Vagina (tissue), 2 donors: ENCODE results near the gene RAB37. TPM values are rescaled to one million over a fixed set of nuclear protein-coding genes. Genes with fewer than 3 reads are reported as not detected.

ENCODE experiments used
- DNase-seq, 2 donors: peaks; one replicate each; pipeline ENCODE4 v3.0.0-alpha.2; 2017; ENCODE audit errors: extremely low spot score in 2 of 2
- H3K27ac ChIP-seq: fragments of 200-600 bp; sonication (generic); one replicate; pipeline ENCODE4 v1.5.1; 2019
- H3K27me3 ChIP-seq: fragments of 200-600 bp; sonication (generic); one replicate; pipeline ENCODE4 v1.5.1; 2019
- H3K36me3 ChIP-seq, 2 donors: fragments of 200-600 bp; sonication (generic); one replicate each; pipeline ENCODE4 v1.5.1; 2017 to 2019
- H3K4me1 ChIP-seq: fragments of 200-600 bp; sonication (generic); one replicate; pipeline ENCODE4 v1.5.1; 2019
- H3K4me3 ChIP-seq, 2 donors: fragments of 200-600 bp; sonication (generic); 1 replicate in 1 of 2; 2 replicates in 1 of 2; pipeline ENCODE4 v1.5.1; 2016 to 2019
- H3K9me3 ChIP-seq: fragments of 200-600 bp; sonication (generic); one replicate; pipeline ENCODE4 v1.5.1; 2019
- CTCF ChIP-seq, 3 experiments: fragments of 450-650 bp in 2 of 3; fragments of 200-600 bp in 1 of 3; sonication (generic) in 1 of 3; IDR thresholded peaks; one replicate each; pipeline ENCODE4 v1.5.1; 2017 to 2019; ENCODE audit warnings: antibody characterized with exemption in 3 of 3, mild to moderate bottlenecking in 2 of 3, moderate library complexity in 2 of 3
- POLR2A ChIP-seq, 2 donors: fragments of 450-650 bp; IDR thresholded peaks; one replicate each; pipeline ENCODE4 v1.6.1; 2017; ENCODE audit warnings: antibody characterized with exemption in 2 of 2, mild to moderate bottlenecking in 2 of 2, moderate library complexity in 2 of 2
- POLR2AphosphoS5 ChIP-seq, 2 donors: sonication (generic); formaldehyde crosslinking; IDR thresholded peaks; one replicate each; pipeline ENCODE4 v1.9.0; 2017; ENCODE audit warnings: antibody characterized with exemption in 2 of 2, mild to moderate bottlenecking in 2 of 2, low read depth in 1 of 2; ENCODE audit not compliant: insufficient read depth in 1 of 2
- intact Hi-C: fragments of 100-400 bp; cut with DNase I; formaldehyde crosslinking; loops from one replicate; pipeline ENCODE4 v1.15.1; 2023
- total RNA-seq: library from RNA; depleted of rRNA; stranded (reverse); fragments of >200 nt; gene quantifications from one replicate; pipeline ENCODE4 v1.2.3, GENCODE V29; 2016

Gene RAB37
- total RNA-seq, 1 donor from 2014 or later = 7.1 TPM

- no peaks in the 10 kb centered on the region for H3K27me3 ChIP-seq
- DNase-seq = peak in 1 of 2 donors; percentile 93
- intact Hi-C loops = no loop called here
- TF ChIP-seq CTCF (IDR thresholded peaks at IDR 0.05) (peak in 1 of 3 experiments; percentile 21), POLR2AphosphoS5 (IDR thresholded peaks at IDR 0.05; ENCODE audit: insufficient read depth in 1 of 2, low read depth in 1 of 2) (peak; percentile 77), POLR2A (IDR thresholded peaks at IDR 0.05) (no peak)
- no peaks in the 10 kb centered on the region for H3K9me3 ChIP-seq
- H3K4me1 ChIP-seq = peaks cover 25% of the 10 kb centered on the region
- H3K36me3 ChIP-seq = peaks cover 0 to 23% of the 10 kb centered on the region in 2 donors
- H3K4me3 ChIP-seq = peak within 1 kb of the TSS; percentile 71 to 86
- H3K27ac ChIP-seq = peak within 1 kb of the TSS; percentile 54
Observed at GRCh38 chr17:74776044-74776962, 39.2 kb downstream of the RAB37 start, which contains the start of gene NAT9. Gene NAT9, minus strand, starts transcription at chr17:74776345. Its CDS starts 647 bp downstream, at chr17:74775698.

- peaks cover 25% of the 10 kb centered on the region for H3K4me1 ChIP-seq
- DNase-seq = no peak
- intact Hi-C loops = no loop called here
- H3K9me3 ChIP-seq = no peaks in the 10 kb centered on the region
- no peak for TF ChIP-seq POLR2A (IDR thresholded peaks at IDR 0.05)
- TF ChIP-seq POLR2AphosphoS5 (IDR thresholded peaks at IDR 0.05; ENCODE audit: insufficient read depth in 1 of 2, low read depth in 1 of 2) = no peak
- TF ChIP-seq CTCF (IDR thresholded peaks at IDR 0.05) = no peak
- H3K27ac ChIP-seq = no peak overlapping the region
- H3K27me3 ChIP-seq = no peaks in the 10 kb centered on the region
- H3K36me3 ChIP-seq = peaks cover 0 to 16% of the 10 kb centered on the region in 2 donors
- H3K4me3 ChIP-seq = peak overlapping the region; percentile 71 to 86
Observed at GRCh38 chr17:74776990-74777389, 39.9 kb downstream of the RAB37 start.

GRCh38 chr17:74777901-74778515 lies 41.0 kb downstream of the RAB37 start:
- DNase-seq = no peak
- no peak overlapping the region for H3K27ac ChIP-seq
- TF ChIP-seq POLR2A (IDR thresholded peaks at IDR 0.05) = no peak
- no peak for TF ChIP-seq CTCF (IDR thresholded peaks at IDR 0.05)
- TF ChIP-seq POLR2AphosphoS5 (IDR thresholded peaks at IDR 0.05; ENCODE audit: insufficient read depth in 1 of 2, low read depth in 1 of 2) = no peak
- H3K36me3 ChIP-seq = peaks cover 0 to 6% of the 10 kb centered on the region in 2 donors
- intact Hi-C loops = no loop called here
- H3K4me3 ChIP-seq = no peak overlapping the region
- peaks cover 25% of the 10 kb centered on the region for H3K4me1 ChIP-seq
- H3K9me3 ChIP-seq = no peaks in the 10 kb centered on the region
- H3K27me3 ChIP-seq = no peaks in the 10 kb centered on the region

- TF ChIP-seq POLR2A (IDR thresholded peaks at IDR 0.05) (no peak), CTCF (IDR thresholded peaks at IDR 0.05) (no peak), POLR2AphosphoS5 (IDR thresholded peaks at IDR 0.05; ENCODE audit: insufficient read depth in 1 of 2, low read depth in 1 of 2) (no peak)
- H3K27ac ChIP-seq = no peak overlapping the region
- no peak overlapping the region for H3K4me3 ChIP-seq
- no peaks in the 10 kb centered on the region for H3K9me3 ChIP-seq
- intact Hi-C loops = no loop called here
- no peaks in the 10 kb centered on the region for H3K27me3 ChIP-seq
- no peaks in the 10 kb centered on the region for H3K36me3 ChIP-seq
- peaks cover 25% of the 10 kb centered on the region for H3K4me1 ChIP-seq
- DNase-seq = no peak
Observed at GRCh38 chr17:74778960-74779359, 41.9 kb downstream of the RAB37 start.
